ENCODE results near the gene PTDSS2. TPM values are rescaled to one million over a fixed set of nuclear protein-coding genes. Genes with fewer than 3 reads are reported as not detected.

PTDSS2 gene
- total and polyA plus RNA-seq, 9 of the 15 experiments (the other 6 are each of a cell fraction or from before 2014, with no cell fraction given): 0.45 to 53.9 (median 17.2) TPM

- TF ChIP-seq, protein P1, sequence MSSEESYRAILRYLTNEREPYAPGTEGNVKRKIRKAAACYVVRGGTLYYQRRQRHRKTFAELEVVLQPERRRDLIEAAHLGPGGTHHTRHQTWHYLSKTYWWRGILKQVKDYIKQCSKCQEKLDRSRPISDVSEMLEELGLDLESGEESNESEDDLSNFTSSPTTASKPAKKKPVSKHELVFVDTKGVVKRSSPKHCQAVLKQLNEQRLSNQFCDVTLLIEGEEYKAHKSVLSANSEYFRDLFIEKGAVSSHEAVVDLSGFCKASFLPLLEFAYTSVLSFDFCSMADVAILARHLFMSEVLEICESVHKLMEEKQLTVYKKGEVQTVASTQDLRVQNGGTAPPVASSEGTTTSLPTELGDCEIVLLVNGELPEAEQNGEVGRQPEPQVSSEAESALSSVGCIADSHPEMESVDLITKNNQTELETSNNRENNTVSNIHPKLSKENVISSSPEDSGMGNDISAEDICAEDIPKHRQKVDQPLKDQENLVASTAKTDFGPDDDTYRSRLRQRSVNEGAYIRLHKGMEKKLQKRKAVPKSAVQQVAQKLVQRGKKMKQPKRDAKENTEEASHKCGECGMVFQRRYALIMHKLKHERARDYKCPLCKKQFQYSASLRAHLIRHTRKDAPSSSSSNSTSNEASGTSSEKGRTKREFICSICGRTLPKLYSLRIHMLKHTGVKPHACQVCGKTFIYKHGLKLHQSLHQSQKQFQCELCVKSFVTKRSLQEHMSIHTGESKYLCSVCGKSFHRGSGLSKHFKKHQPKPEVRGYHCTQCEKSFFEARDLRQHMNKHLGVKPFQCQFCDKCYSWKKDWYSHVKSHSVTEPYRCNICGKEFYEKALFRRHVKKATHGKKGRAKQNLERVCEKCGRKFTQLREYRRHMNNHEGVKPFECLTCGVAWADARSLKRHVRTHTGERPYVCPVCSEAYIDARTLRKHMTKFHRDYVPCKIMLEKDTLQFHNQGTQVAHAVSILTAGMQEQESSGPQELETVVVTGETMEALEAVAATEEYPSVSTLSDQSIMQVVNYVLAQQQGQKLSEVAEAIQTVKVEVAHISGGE (CRISPR knock-in tag; IDR thresholded peaks at IDR 0.05): peak in 1 of 3 experiments; percentile 89; a peak in 2 of 6 replicates
- no peak for TF ChIP-seq SNIP1 (IDR thresholded peaks at IDR 0.05; ENCODE audit: low read depth)
- TF ChIP-seq MAX (CRISPR knock-in tag; IDR thresholded peaks at IDR 0.05): peak; percentile 99
- TF ChIP-seq ESRRA (IDR thresholded peaks at IDR 0.05; ENCODE audit: borderline replicate concordance, low read depth): peak; percentile 89
- TF ChIP-seq RUNX1 (IDR thresholded peaks at IDR 0.05; ENCODE audit: low read depth): 0 out of 2 replicates have a peak, but pooled peaks have one; percentile 52
- TF ChIP-seq HEY1 (CRISPR knock-in tag; IDR thresholded peaks at IDR 0.05; ENCODE audit: borderline replicate concordance): no peak
- TF ChIP-seq ZC3H11A (IDR thresholded peaks at IDR 0.05; ENCODE audit: low read depth, low read length): no peak
- no peak for TF ChIP-seq ZNF551 (CRISPR knock-in tag; IDR thresholded peaks at IDR 0.05)
- peak; percentile 53 for TF ChIP-seq ZFX (CRISPR knock-in tag; IDR thresholded peaks at IDR 0.05)
- TF ChIP-seq ZNF639 (CRISPR knock-in tag; conservative IDR thresholded peaks at IDR 0.05 in 1 of 2, IDR thresholded peaks at IDR 0.05 in 1 of 2): peak in 1 of 2 experiments; percentile 70; a peak in 1 of 4 replicates
- 0 out of 2 replicates have a peak, but pooled peaks have one; percentile 26 for TF ChIP-seq ZNF644 (tag; IDR thresholded peaks at IDR 0.05; ENCODE audit: low read depth)
- TF ChIP-seq CSDE1 (IDR thresholded peaks at IDR 0.05): no peak
- peak; percentile 91 for TF ChIP-seq ZNF592 (IDR thresholded peaks at IDR 0.05)
- TF ChIP-seq ZNF395 (CRISPR knock-in tag; IDR thresholded peaks at IDR 0.05): peak; percentile 90
These were observed 10.5 kb downstream of the PTDSS2 start (continued) for GRCh38 chr11:460331-461199.
